Measurements from ENCODE around the gene CTNND2. TPM values are rescaled to one million over a fixed set of nuclear protein-coding genes. Genes with fewer than 3 reads are reported as not detected.

The CTNND2 gene
- total and polyA plus RNA-seq, 10 of the 15 experiments (the other 5 are each of a cell fraction or from before 2014, with no cell fraction given), result 0.02 to 0.16 (median 0.04) TPM; not detected in 7

DNA sequence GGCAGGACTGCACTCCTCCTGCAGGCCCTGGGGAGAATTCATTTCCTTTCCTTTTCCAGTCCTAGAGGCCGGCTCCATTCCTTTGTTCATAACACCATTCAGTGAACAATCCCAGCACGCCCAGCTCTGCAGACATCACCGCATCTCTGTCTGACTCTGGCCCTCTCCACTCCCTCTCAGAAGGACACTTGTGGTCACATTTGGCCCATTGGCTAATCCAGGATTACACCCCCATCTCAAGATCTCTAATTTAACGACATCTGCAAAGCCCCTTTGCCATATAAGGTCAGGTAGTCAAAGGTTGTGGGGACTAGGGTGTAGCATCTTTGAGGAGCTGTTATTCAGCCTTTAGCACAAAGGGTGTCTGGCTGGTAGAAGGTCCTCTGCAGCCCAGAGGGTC, 958.2 kb downstream of the CTNND2 start:
- ATAC-seq, result no peak
- in situ Hi-C loops (cut with MboI), result no loop called here
- no peak for FAIRE-seq
- ChIA-PET POLR2A (no interaction called here), SMC1A (ENCODE audit: uncharacterized antibody, unreplicated experiment) (no interaction called here), CTCF (no interaction called here), RAD21 (ENCODE audit: unreplicated experiment) (no interaction called here)
- Histone ChIP-seq H2AFZ (ENCODE audit: control insufficient read depth, low read depth, low read length) (no peak overlapping the region), H3K9me3 (replicated peaks; ENCODE audit: control insufficient read depth, insufficient read depth, low read length) (no peaks in the 10 kb centered on the region), H3K9ac (ENCODE audit: control insufficient read depth, insufficient read depth, low read length) (no peak overlapping the region), H3K4me1 (ENCODE audit: control insufficient read depth, insufficient read depth, low read length) (no peaks in the 10 kb centered on the region), H3K27ac (ENCODE audit: control insufficient read depth, insufficient read depth) (no peak overlapping the region), H3K4me3 (no peak overlapping the region), H3K4me2 (ENCODE audit: control insufficient read depth, insufficient read depth) (no peak overlapping the region), H4K20me1 (ENCODE audit: control insufficient read depth, insufficient read depth) (no peaks in the 10 kb centered on the region), H3K27me3 (replicated peaks in 1 of 2; ENCODE audit: control insufficient read depth in 2 of 2, insufficient read depth in 2 of 2, low read length in 1 of 2) (no peaks in the 10 kb centered on the region), H3K79me2 (ENCODE audit: control insufficient read depth, insufficient read depth, low read length) (no peaks in the 10 kb centered on the region), H3K36me3 (ENCODE audit: control insufficient read depth in 2 of 2, insufficient read depth in 2 of 2, low read length in 1 of 2) (no peaks in the 10 kb centered on the region)
- intact Hi-C loops (cut with micrococcal nuclease; ENCODE audit: unreplicated experiment), result no loop called here
- no peak for DNase-seq (ENCODE audit: low read depth, low spot score)
- 30% methylated on average over 4 of the region's 4 CpGs for WGBS (ENCODE audit: insufficient coverage, insufficient replicate concordance, low lambda C conversion rate, missing lambda C conversion rate)
- BruUV-seq (replicated peaks), result no TSS peak
- TF ChIP-seq SRF (IDR thresholded peaks at IDR 0.05; ENCODE audit: low read depth in 2 of 2, low read length in 2 of 2), result no peak
- no peak for TF ChIP-seq EGR1 (IDR thresholded peaks at IDR 0.05; ENCODE audit: borderline replicate concordance in 1 of 2, low read depth in 2 of 2, low read length in 2 of 2)

GRCh38 chr5:10941900-10942299, 962.3 kb downstream of the CTNND2 start:
- ATAC-seq (no peak), FAIRE-seq (no peak), DNase-seq (ENCODE audit: low read depth, low spot score) (no peak)
- Histone ChIP-seq H3K36me3 (ENCODE audit: control insufficient read depth in 2 of 2, insufficient read depth in 2 of 2, low read length in 1 of 2) (no peaks in the 10 kb centered on the region), H3K9ac (ENCODE audit: control insufficient read depth, insufficient read depth, low read length) (no peak overlapping the region), H3K4me3 (no peak overlapping the region), H3K9me3 (replicated peaks; ENCODE audit: control insufficient read depth, insufficient read depth, low read length) (no peaks in the 10 kb centered on the region), H2AFZ (ENCODE audit: control insufficient read depth, low read depth, low read length) (no peak overlapping the region), H3K4me2 (ENCODE audit: control insufficient read depth, insufficient read depth) (no peak overlapping the region), H3K27ac (ENCODE audit: control insufficient read depth, insufficient read depth) (no peak overlapping the region), H3K4me1 (ENCODE audit: control insufficient read depth, insufficient read depth, low read length) (no peaks in the 10 kb centered on the region), H3K27me3 (replicated peaks in 1 of 2; ENCODE audit: control insufficient read depth in 2 of 2, insufficient read depth in 2 of 2, low read length in 1 of 2) (no peaks in the 10 kb centered on the region), H4K20me1 (ENCODE audit: control insufficient read depth, insufficient read depth) (no peaks in the 10 kb centered on the region), H3K79me2 (ENCODE audit: control insufficient read depth, insufficient read depth, low read length) (no peaks in the 10 kb centered on the region)
- RAD21 ChIA-PET (ENCODE audit: unreplicated experiment), result no interaction called here
- no TSS peak for BruUV-seq (replicated peaks)
- intact Hi-C loops (cut with micrococcal nuclease; ENCODE audit: unreplicated experiment), result no loop called here
- 22% methylated on average over 4 of the region's 4 CpGs for WGBS (ENCODE audit: insufficient coverage, insufficient replicate concordance, low lambda C conversion rate, missing lambda C conversion rate)
- CTCF ChIA-PET, result no interaction called here
- SMC1A ChIA-PET (ENCODE audit: uncharacterized antibody, unreplicated experiment), result no interaction called here
- TF ChIP-seq GABPA (IDR thresholded peaks at IDR 0.05; ENCODE audit: low read depth) (no peak), PAX8 (IDR thresholded peaks at IDR 0.05) (no peak), NFYA (IDR thresholded peaks at IDR 0.05; ENCODE audit: borderline replicate concordance, low read depth, low read length) (no peak), IRF5 (IDR thresholded peaks at IDR 0.05; ENCODE audit: borderline replicate concordance) (no peak), NFXL1 (IDR thresholded peaks at IDR 0.05; ENCODE audit: borderline replicate concordance) (no peak), IRF3 (IDR thresholded peaks at IDR 0.05) (no peak), WRNIP1 (IDR thresholded peaks at IDR 0.05; ENCODE audit: borderline replicate concordance, low read depth, low read length) (no peak), BHLHE40 (IDR thresholded peaks at IDR 0.05; ENCODE audit: borderline replicate concordance in 1 of 2, low read depth in 2 of 2, low read length in 1 of 2) (no peak), NR2C2 (IDR thresholded peaks at IDR 0.05; ENCODE audit: borderline replicate concordance, control insufficient read depth, insufficient read length, low read depth) (no peak)
- POLR2A ChIA-PET, result no interaction called here
- in situ Hi-C loops (cut with MboI), result no loop called here

Data from GM12878 (cell line).